Thyroid gland (tissue), 4 donors: ENCODE data around the gene CDK13. TPM values are rescaled to one million over a fixed set of nuclear protein-coding genes. Genes with fewer than 3 reads are reported as not detected.
A peak's percentile ranks its signal among the peaks of the same experiment; 100 is the strongest.

Source experiments
- DNase-seq, 2 donors: peaks; one replicate each; pipeline ENCODE4 v3.0.0-alpha.2; 2019
- H3K27ac ChIP-seq, 3 donors: fragments of 200-600 bp; sonication (generic); 1 replicate in 2 of 3; 2 replicates in 1 of 3; pipeline ENCODE4 v1.5.1; 2016 to 2019; ENCODE audit warnings: mild to moderate bottlenecking in 1 of 3, moderate library complexity in 1 of 3
- H3K27me3 ChIP-seq: fragments of 200-600 bp; sonication (generic); one replicate; pipeline ENCODE4 v1.5.1; 2019
- H3K36me3 ChIP-seq, 2 donors: fragments of 200-600 bp; sonication (generic); one replicate each; pipeline ENCODE4 v1.5.1; 2016 to 2019
- H3K4me1 ChIP-seq, 2 donors: fragments of 200-600 bp; sonication (generic); one replicate each; pipeline ENCODE4 v1.5.1; 2017 to 2019
- H3K4me3 ChIP-seq, 3 donors: fragments of 200-600 bp; sonication (generic); replicated peaks in 1 of 3; 1 replicate in 2 of 3; 2 replicates in 1 of 3; pipeline ENCODE4 v1.5.1; 2016; ENCODE audit warnings: mild to moderate bottlenecking in 1 of 3
- H3K9me3 ChIP-seq: fragments of 200-600 bp; sonication (generic); one replicate; pipeline ENCODE4 v1.5.1; 2017
- CTCF ChIP-seq, 6 experiments: fragments of 200-600 bp in 3 of 6; fragments of 450-650 bp in 3 of 6; sonication (generic) in 3 of 6; IDR thresholded peaks; one replicate each; pipeline ENCODE4 v1.5.1; 2016 to 2019; ENCODE audit warnings: antibody characterized with exemption in 6 of 6, mild to moderate bottlenecking in 2 of 6, inconsistent platforms in 1 of 6, moderate library complexity in 1 of 6
- POLR2A ChIP-seq, 2 donors: fragments of 450-650 bp; IDR thresholded peaks; one replicate each; pipeline ENCODE4 v1.6.1; 2017; ENCODE audit warnings: antibody characterized with exemption in 2 of 2, mild to moderate bottlenecking in 2 of 2, moderate library complexity in 1 of 2
- WGBS, 2 donors: methylation state at CpG; one replicate each; pipeline ENCODE4 v1.1.5; 2017; 5-methylcytosine and 5-hydroxymethylcytosine counted together
- intact Hi-C: fragments of 100-400 bp; cut with DNase I; formaldehyde crosslinking; loops from one replicate; pipeline ENCODE4 v1.15.1; 2023
- total RNA-seq, 4 donors: library from RNA; depleted of rRNA; stranded (reverse); fragments of >200 nt; gene quantifications; one replicate each; pipeline ENCODE4 v1.2.3, GENCODE V29; 2016

CDK13 gene
- total RNA-seq, 4 donors from 2014 or later = 131 to 191 (median 141) TPM

GRCh38 chr7:39967406-39968161 lies 17.5 kb downstream of the CDK13 start:
- 90 to 94% methylated on average over 2 of the region's 2 CpGs for WGBS, 2 donors
- Histone ChIP-seq H3K4me1 (peaks cover 43 to 47% of the 10 kb centered on the region in 2 donors), H3K9me3 (no peaks in the 10 kb centered on the region), H3K27ac (no peak overlapping the region), H3K36me3 (no peaks in the 10 kb centered on the region), H3K27me3 (no peaks in the 10 kb centered on the region), H3K4me3 (no peak overlapping the region)
- intact Hi-C loops = no loop called here
- DNase-seq = no peak
- TF ChIP-seq CTCF (IDR thresholded peaks at IDR 0.05) (no peak), POLR2A (IDR thresholded peaks at IDR 0.05) (no peak)

- H3K4me1 ChIP-seq = peaks cover 47 to 59% of the 10 kb centered on the region in 2 donors
- intact Hi-C loops = no loop called here
Observed at GRCh38 chr7:39969431-39969830, 19.4 kb downstream of the CDK13 start.

GRCh38 chr7:39971924-39972323 lies 21.9 kb downstream of the CDK13 start:
- H3K27me3 ChIP-seq = no peaks in the 10 kb centered on the region
- intact Hi-C loops = no loop called here
- no peaks in the 10 kb centered on the region for H3K9me3 ChIP-seq
- H3K27ac ChIP-seq = peak overlapping the region; percentile 9 to 90 (median 90)
- 42 to 43% methylated on average over 3 of the region's 3 CpGs for WGBS, 2 donors
- no peak overlapping the region for H3K4me3 ChIP-seq
- no peak for DNase-seq
- no peaks in the 10 kb centered on the region for H3K36me3 ChIP-seq
- peaks cover 55 to 59% of the 10 kb centered on the region in 2 donors for H3K4me1 ChIP-seq
- TF ChIP-seq POLR2A (IDR thresholded peaks at IDR 0.05) = no peak
- no peak for TF ChIP-seq CTCF (IDR thresholded peaks at IDR 0.05)

More at GRCh38 chr7:39969431-39969830, 19.4 kb downstream of the CDK13 start:
- DNase-seq = no peak
- H3K36me3 ChIP-seq = no peaks in the 10 kb centered on the region
- no peaks in the 10 kb centered on the region for H3K9me3 ChIP-seq
- no peak overlapping the region for H3K4me3 ChIP-seq
- 33 to 44% methylated on average over 1 of the region's 1 CpG for WGBS, 2 donors
- H3K27ac ChIP-seq = peak overlapping the region; percentile 78 to 90 (median 90)
- no peaks in the 10 kb centered on the region for H3K27me3 ChIP-seq
- no peak for TF ChIP-seq POLR2A (IDR thresholded peaks at IDR 0.05)
- TF ChIP-seq CTCF (IDR thresholded peaks at IDR 0.05) = peak in 2 of 6 experiments; percentile 10 to 16

GRCh38 chr7:39973801-39974200 lies 23.7 kb downstream of the CDK13 start:
- Histone ChIP-seq H3K4me3 (no peak overlapping the region), H3K4me1 (peaks cover 58 to 59% of the 10 kb centered on the region in 2 donors), H3K9me3 (no peaks in the 10 kb centered on the region), H3K27ac (no peak overlapping the region), H3K27me3 (no peaks in the 10 kb centered on the region), H3K36me3 (no peaks in the 10 kb centered on the region)
- intact Hi-C loops = no loop called here
- no peak for DNase-seq
- TF ChIP-seq POLR2A (IDR thresholded peaks at IDR 0.05) (no peak), CTCF (IDR thresholded peaks at IDR 0.05) (no peak)
- 91 to 95% methylated on average over 2 of the region's 2 CpGs for WGBS, 2 donors

GRCh38 chr7:39978230-39978934 lies 28.3 kb downstream of the CDK13 start:
- no peak for DNase-seq
- TF ChIP-seq CTCF (IDR thresholded peaks at IDR 0.05) (no peak), POLR2A (IDR thresholded peaks at IDR 0.05) (no peak)
- H3K4me3 ChIP-seq = no peak overlapping the region
- intact Hi-C loops = no loop called here
- 63 to 72% methylated on average over 3 of the region's 3 CpGs for WGBS, 2 donors
- H3K36me3 ChIP-seq = no peaks in the 10 kb centered on the region
- H3K9me3 ChIP-seq = no peaks in the 10 kb centered on the region
- peaks cover 34 to 36% of the 10 kb centered on the region in 2 donors for H3K4me1 ChIP-seq
- H3K27me3 ChIP-seq = no peaks in the 10 kb centered on the region
- H3K27ac ChIP-seq = no peak overlapping the region
